Prostate gland (tissue), 2 donors: ENCODE data around the gene BCL2L1.

Experiments
- POLR2A ChIP-seq: fragments of 450-650 bp; IDR thresholded peaks from one replicate; pipeline ENCODE4 v1.6.1; 2016; ENCODE audit warnings: antibody characterized with exemption, mild to moderate bottlenecking
- POLR2AphosphoS5 ChIP-seq: sonication (generic); formaldehyde crosslinking; IDR thresholded peaks from one replicate; pipeline ENCODE4 v1.6.1; 2017; ENCODE audit warnings: antibody characterized with exemption
- TF ChIP-seq, protein P1 (sequence below), 4 experiments: fragments of 200-600 bp in 2 of 4; fragments of 450-650 bp in 2 of 4; sonication (generic) in 2 of 4; IDR thresholded peaks; 1 replicate in 3 of 4; 2 replicates in 1 of 4; pipeline ENCODE4 v1.5.1; 2016 to 2019; ENCODE audit warnings: antibody characterized with exemption in 4 of 4, mild to moderate bottlenecking in 2 of 4, moderate library complexity in 2 of 4

GRCh38 chr20:31716818-31717477 lies 5.7 kb downstream of the BCL2L1 start:
- TF ChIP-seq, protein P1, sequence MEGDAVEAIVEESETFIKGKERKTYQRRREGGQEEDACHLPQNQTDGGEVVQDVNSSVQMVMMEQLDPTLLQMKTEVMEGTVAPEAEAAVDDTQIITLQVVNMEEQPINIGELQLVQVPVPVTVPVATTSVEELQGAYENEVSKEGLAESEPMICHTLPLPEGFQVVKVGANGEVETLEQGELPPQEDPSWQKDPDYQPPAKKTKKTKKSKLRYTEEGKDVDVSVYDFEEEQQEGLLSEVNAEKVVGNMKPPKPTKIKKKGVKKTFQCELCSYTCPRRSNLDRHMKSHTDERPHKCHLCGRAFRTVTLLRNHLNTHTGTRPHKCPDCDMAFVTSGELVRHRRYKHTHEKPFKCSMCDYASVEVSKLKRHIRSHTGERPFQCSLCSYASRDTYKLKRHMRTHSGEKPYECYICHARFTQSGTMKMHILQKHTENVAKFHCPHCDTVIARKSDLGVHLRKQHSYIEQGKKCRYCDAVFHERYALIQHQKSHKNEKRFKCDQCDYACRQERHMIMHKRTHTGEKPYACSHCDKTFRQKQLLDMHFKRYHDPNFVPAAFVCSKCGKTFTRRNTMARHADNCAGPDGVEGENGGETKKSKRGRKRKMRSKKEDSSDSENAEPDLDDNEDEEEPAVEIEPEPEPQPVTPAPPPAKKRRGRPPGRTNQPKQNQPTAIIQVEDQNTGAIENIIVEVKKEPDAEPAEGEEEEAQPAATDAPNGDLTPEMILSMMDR (IDR thresholded peaks at IDR 0.05), result no peak
- TF ChIP-seq POLR2AphosphoS5 (no peak), POLR2A (no peak)
